Measurements from ENCODE around the gene KDM6B. TPM values are rescaled to one million over a fixed set of nuclear protein-coding genes. Genes with fewer than 3 reads are reported as not detected.
A peak's percentile ranks its signal among the peaks of the same experiment; 100 is the strongest.

KDM6B gene
- total RNA-seq, 4 donors from 2014 or later, result 7.5 to 10.8 (median 9.7) TPM

DNA sequence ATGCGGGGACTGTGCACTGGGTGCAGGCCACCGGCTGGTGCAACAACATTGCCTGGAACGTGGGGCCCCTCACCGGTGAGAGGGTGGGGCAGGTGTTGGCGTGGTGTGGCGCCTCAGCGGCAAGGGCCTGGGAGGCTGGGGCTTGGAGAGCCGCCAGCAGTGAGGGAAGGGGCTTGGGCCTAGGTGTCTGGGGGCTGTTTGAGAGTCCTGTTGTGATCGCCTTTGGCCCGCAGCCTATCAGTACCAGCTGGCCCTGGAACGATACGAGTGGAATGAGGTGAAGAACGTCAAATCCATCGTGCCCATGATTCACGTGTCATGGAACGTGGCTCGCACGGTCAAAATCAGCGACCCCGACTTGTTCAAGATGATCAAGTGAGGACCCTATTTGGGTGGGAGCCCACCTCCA, 18.2 kb downstream of the KDM6B start:
- 72 to 76% methylated on average over 19 to 20 of the region's 20 CpGs for WGBS, 2 donors
- DNase-seq (ENCODE audit: low spot score in 2 of 2), result no peak
- TF ChIP-seq EP300 (IDR thresholded peaks at IDR 0.05), result no peak
- TF ChIP-seq POLR2A (IDR thresholded peaks at IDR 0.05), result no peak
- TF ChIP-seq CTCF (IDR thresholded peaks at IDR 0.05), result no peak
- H3K4me1 ChIP-seq, result peaks cover 0 to 37% (median 21%) of the 10 kb centered on the region in 4 donors
- no peaks in the 10 kb centered on the region for H3K9me3 ChIP-seq
- peaks cover 0 to 63% (median 31%) of the 10 kb centered on the region in 3 donors for H3K36me3 ChIP-seq
- H3K27ac ChIP-seq, result peak overlapping the region in 2 of 4 donors; percentile 40 to 61
- H3K27me3 ChIP-seq, result no peaks in the 10 kb centered on the region
- H3K4me3 ChIP-seq, result no peak overlapping the region

- Histone ChIP-seq H3K27me3 (no peaks in the 10 kb centered on the region), H3K9me3 (no peaks in the 10 kb centered on the region), H3K27ac (peak overlapping the region in 1 of 4 donors; percentile 61), H3K4me3 (no peak overlapping the region), H3K36me3 (peaks cover 0 to 54% (median 27%) of the 10 kb centered on the region in 3 donors), H3K4me1 (peaks cover 0 to 37% (median 22%) of the 10 kb centered on the region in 4 donors)
- TF ChIP-seq CTCF (IDR thresholded peaks at IDR 0.05) (no peak), EP300 (IDR thresholded peaks at IDR 0.05) (no peak), POLR2A (IDR thresholded peaks at IDR 0.05) (no peak)
- WGBS, 2 donors, result 67 to 82% methylated on average over 26 to 50 of the region's 51 CpGs
- DNase-seq (ENCODE audit: low spot score in 2 of 2), result no peak
Measured at GRCh38 chr17:7852919-7853690, 19.1 kb downstream of the KDM6B start.

DNA sequence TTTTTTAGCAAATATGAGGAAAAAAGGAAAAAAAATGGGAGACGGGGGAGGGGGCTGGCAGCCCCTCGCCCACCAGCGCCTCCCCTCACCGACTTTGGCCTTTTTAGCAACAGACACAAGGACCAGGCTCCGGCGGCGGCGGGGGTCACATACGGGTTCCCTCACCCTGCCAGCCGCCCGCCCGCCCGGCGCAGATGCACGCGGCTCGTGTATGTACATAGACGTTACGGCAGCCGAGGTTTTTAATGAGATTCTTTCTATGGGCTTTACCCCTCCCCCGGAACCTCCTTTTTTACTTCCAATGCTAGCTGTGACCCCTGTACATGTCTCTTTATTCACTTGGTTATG, 19.6 kb downstream of the KDM6B start:
- H3K36me3 ChIP-seq, result peaks cover 0 to 49% (median 21%) of the 10 kb centered on the region in 3 donors
- H3K4me3 ChIP-seq, result no peak overlapping the region
- no peak overlapping the region for H3K27ac ChIP-seq
- no peaks in the 10 kb centered on the region for H3K9me3 ChIP-seq
- DNase-seq (ENCODE audit: low spot score in 2 of 2), result no peak
- TF ChIP-seq POLR2A (IDR thresholded peaks at IDR 0.05), result no peak
- TF ChIP-seq CTCF (IDR thresholded peaks at IDR 0.05), result no peak
- no peak for TF ChIP-seq EP300 (IDR thresholded peaks at IDR 0.05)
- H3K27me3 ChIP-seq, result no peaks in the 10 kb centered on the region
- H3K4me1 ChIP-seq, result peaks cover 0 to 43% (median 28%) of the 10 kb centered on the region in 4 donors
- WGBS, 2 donors, result 79 to 84% methylated on average over 21 of the region's 21 CpGs

DNA sequence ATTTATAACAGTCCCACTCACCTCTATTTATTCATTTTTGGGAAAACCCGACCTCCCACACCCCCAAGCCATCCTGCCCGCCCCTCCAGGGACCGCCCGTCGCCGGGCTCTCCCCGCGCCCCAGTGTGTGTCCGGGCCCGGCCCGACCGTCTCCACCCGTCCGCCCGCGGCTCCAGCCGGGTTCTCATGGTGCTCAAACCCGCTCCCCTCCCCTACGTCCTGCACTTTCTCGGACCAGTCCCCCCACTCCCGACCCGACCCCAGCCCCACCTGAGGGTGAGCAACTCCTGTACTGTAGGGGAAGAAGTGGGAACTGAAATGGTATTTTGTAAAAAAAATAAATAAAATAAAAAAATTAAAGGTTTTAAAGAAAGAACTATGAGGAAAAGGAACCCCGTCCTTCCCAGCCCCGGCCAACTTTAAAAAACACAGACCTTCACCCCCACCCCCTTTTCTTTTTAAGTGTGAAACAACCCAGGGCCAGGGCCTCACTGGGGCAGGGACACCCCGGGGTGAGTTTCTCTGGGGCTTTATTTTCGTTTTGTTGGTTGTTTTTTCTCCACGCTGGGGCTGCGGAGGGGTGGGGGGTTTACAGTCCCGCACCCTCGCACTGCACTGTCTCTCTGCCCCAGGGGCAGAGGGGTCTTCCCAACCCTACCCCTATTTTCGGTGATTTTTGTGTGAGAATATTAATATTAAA, 20.2 kb downstream of the KDM6B start:
- no peak for DNase-seq (ENCODE audit: low spot score in 2 of 2)
- 73 to 74% methylated on average over 31 of the region's 31 CpGs for WGBS, 2 donors

More for the DNA sequence above, 20.2 kb downstream of the KDM6B start:
- Histone ChIP-seq H3K4me1 (peaks cover 0 to 48% (median 32%) of the 10 kb centered on the region in 4 donors), H3K9me3 (no peaks in the 10 kb centered on the region), H3K4me3 (peak overlapping the region in 1 of 4 donors; percentile 67), H3K27ac (peak overlapping the region in 2 of 4 donors; percentile 89 to 96), H3K36me3 (peaks cover 0 to 43% (median 19%) of the 10 kb centered on the region in 3 donors), H3K27me3 (no peaks in the 10 kb centered on the region)
- no peak for TF ChIP-seq POLR2A (IDR thresholded peaks at IDR 0.05)
- TF ChIP-seq CTCF (IDR thresholded peaks at IDR 0.05), result no peak
- TF ChIP-seq EP300 (IDR thresholded peaks at IDR 0.05), result no peak
